GM08714 (cell line): Measurements from ENCODE around the gene TP53.

Experiments
- H3K4me3 ChIP-seq: fragments of 200-500 bp; sonication (Bioruptor generic); 2 replicates; pipeline ENCODE4 v1.5.1; 2014; ENCODE audit warnings: mild to moderate bottlenecking, low read length, inconsistent platforms
- ZNF274 ChIP-seq: IDR thresholded peaks from 2 replicates; pipeline ENCODE4 v1.6.1; 2012; ENCODE audit warnings: mild to moderate bottlenecking, low read depth, low read length

Gene TP53

GRCh38 chr17:7712111-7712771 is 25.0 kb upstream of the TP53 start:
- H3K4me3 ChIP-seq = no peak overlapping the region
- TF ChIP-seq ZNF274 = no peak

- no peak for TF ChIP-seq ZNF274
- H3K4me3 ChIP-seq = no peak overlapping the region
Measured at GRCh38 chr17:7711051-7711755, 23.9 kb upstream of the TP53 start.

DNA sequence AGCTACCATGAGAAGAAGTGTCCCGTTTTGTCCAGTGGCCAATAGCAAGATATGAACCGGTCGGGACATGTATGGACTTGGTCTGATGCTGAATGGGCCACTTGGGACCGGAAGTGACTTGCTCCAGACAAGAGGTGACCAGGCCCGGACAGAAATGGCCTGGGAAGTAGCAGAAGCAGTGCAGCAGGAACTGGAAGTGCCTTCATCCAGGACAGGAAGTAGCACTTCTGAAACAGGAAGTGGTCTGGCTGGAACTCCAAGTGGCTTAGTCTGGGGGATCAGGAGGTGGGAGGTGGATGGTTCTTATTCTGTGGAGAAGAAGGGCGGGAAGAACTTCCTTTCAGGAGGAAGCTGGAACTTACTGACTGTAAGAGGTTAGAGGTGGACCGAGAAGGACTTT is 23.0 kb upstream of the TP53 start:
- no peak for TF ChIP-seq ZNF274
- no peak overlapping the region for H3K4me3 ChIP-seq

- H3K4me3 ChIP-seq = no peak overlapping the region
- no peak for TF ChIP-seq ZNF274
Measured at GRCh38 chr17:7709031-7709430, 21.7 kb upstream of the TP53 start.

- H3K4me3 ChIP-seq = no peak overlapping the region
- TF ChIP-seq ZNF274 = no peak
Measured at GRCh38 chr17:7707858-7708750, 20.8 kb upstream of the TP53 start.

DNA sequence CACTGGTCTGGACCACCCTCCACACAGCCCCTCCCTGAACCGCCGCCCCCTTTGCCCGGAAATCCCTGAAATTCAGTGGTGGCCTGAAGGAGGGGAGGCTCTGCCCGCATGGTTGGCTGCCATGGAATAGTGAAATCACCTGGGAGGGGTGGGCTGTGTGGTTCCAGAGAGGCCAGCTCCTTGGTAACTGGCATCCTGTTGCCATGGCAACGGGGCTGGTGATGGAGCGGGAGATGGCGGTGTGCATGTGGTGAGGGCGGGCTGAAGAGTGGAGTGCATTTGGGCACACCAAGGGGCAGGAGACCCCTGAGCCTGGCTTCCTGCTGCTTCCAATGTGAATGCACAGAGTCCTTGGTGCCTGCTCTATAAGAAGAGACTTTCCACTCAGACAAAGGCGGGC is 20.2 kb upstream of the TP53 start:
- no peak overlapping the region for H3K4me3 ChIP-seq
- TF ChIP-seq ZNF274 = no peak

- H3K4me3 ChIP-seq = no peak overlapping the region
- no peak for TF ChIP-seq ZNF274
Measured at GRCh38 chr17:7706631-7707354, 19.5 kb upstream of the TP53 start.

DNA sequence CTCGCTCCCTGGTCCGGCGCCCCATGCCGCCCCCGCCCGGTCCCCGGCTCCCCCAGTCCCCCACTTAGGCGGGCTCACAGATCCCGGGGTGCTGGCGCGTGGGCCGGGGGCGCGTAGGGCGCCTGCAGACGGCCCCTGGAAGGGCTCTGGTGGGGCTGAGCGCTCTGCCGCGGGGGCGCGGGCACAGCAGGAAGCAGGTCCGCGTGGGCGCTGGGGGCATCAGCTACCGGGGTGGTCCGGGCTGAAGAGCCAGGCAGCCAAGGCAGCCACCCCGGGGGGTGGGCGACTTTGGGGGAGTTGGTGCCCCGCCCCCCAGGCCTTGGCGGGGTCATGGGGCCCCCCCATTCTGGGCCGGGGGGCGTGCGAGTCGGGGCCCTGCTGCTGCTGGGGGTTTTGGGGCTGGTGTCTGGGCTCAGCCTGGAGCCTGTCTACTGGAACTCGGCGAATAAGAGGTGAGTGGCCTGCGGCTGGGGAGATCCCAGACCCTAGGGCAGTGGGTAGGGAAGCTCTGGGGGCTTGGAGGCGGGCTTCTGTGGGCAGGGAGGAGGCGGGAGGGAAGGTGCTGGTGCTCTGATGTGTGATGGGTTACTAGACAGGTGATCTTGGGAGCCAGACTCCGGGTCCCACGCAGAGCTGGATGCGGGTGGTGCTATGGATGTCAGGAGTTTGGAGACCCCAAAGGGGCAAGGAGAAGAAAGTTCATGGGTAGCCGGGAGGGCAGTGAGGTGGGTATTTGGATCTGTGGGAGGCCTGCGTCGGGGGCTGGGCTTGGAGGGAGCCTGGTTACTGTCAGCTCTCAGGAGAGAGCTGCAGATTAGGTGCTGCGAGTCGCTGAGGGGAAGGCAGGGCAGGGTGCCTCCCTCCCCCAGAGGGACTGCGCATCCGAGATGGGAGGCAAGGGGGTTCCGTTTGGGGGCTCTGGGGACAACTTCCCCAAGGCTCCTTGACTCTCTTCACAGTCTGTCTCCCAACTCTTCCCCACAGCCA is 18.3 kb upstream of the TP53 start:
- TF ChIP-seq ZNF274 = no peak
- H3K4me3 ChIP-seq = no peak overlapping the region

DNA sequence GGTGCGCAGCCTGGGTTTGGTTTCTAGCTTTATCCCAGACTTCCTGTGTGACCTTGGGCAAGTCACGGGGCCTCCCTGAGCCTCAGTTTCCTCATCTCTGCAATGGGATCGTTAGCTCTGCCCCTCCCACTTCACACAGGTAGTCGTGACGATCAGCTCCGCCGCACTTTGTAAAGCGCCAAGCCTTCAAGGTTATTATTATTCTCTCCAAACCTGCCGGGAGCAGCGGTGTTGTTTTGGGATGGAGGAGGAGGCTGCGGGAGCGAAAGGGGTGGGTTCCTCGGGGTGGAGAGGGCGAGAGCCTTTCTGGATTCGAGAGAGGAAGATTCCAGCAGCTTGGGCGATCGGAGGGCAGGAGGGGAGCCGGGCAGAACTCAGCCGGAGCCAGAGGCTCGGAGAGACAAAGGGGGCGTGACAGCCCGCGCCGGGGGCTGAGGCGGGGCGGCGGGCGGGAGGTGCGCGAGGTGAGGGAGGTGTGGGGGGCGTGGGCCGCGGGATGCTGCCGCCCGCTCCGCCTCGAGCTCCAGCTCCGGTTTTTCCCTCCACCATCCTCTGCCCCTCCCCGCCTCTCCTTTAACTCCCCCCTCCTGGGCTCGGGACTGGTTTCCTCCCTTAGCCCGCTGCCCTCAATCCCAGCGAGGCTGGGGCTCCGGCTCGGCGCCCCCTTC is 17.4 kb upstream of the TP53 start, which contains the start of gene EFNB3:
Gene EFNB3, plus strand, starts transcription at position 602 of the 668 bp plus-strand sequence. CDS start 397 bp downstream, outside the sequence.
- no peak within 1 kb of the TSS for H3K4me3 ChIP-seq
- TF ChIP-seq ZNF274 = no peak

DNA sequence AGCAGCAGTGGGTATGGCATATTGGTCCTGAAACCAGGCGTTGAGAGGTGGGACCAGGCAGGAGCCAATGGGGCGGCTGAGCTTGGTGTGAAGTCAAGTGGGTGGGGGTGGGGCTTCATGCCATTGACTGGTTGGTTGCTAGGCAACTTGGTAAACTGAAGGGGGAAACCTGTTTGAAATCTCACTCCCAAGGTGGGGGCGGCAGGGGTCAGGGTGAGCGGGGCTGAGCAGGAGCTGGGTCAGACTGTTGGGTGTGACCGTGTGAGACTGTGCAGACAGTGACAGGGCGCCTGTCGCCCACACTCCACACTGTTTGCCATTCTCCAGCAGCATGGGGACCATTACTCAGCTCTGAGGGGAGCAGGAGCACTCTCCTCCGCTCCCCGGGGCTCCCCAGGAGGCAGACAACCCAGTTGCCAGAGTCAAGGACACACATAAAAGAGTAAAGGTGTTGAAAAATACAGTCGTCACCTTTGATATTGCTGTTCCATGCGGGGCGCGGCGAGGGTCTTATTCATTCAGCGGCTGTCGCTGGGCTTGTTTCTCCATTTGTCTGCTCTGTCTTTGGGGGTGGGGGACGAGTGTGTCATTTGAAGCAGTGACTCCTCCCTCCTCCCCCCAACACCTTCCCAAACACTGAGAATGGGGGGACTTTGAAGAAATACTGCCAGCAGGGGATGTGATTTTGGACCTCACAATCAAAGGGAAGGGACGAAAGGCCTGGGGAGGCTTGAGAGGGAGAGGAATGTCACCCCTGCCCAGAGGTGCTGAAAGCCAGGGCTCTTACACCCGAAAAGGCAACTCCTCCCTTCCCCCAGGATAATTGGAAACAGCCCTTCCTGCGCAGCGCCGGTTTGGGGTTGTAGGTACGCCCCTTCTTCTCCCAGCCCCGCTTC is 16.5 kb upstream of the TP53 start:
- no peak overlapping the region for H3K4me3 ChIP-seq

GRCh38 chr17:7702776-7703175 is 15.5 kb upstream of the TP53 start:
- TF ChIP-seq ZNF274 = no peak
- no peak overlapping the region for H3K4me3 ChIP-seq

More for the DNA sequence above, 16.5 kb upstream of the TP53 start:
- TF ChIP-seq ZNF274 = no peak
